ENCODE measurements around the gene C12orf50. TPM values are rescaled to one million over a fixed set of nuclear protein-coding genes. Genes with fewer than 3 reads are reported as not detected.

Gene C12orf50
- polyA plus RNA-seq, 1 donor from 2014 or later = 0.30 TPM

GRCh38 chr12:87985069-87985675, 44.0 kb downstream of the C12orf50 start:
- no peak for TF ChIP-seq RAD21 (conservative IDR thresholded peaks at IDR 0.05)
- TF ChIP-seq SMC3 (conservative IDR thresholded peaks at IDR 0.05; ENCODE audit: poor library complexity) = peak; percentile 13
- peak; percentile 74 for TF ChIP-seq POLR2AphosphoS5 (IDR thresholded peaks at IDR 0.05)
- TF ChIP-seq, protein P1, sequence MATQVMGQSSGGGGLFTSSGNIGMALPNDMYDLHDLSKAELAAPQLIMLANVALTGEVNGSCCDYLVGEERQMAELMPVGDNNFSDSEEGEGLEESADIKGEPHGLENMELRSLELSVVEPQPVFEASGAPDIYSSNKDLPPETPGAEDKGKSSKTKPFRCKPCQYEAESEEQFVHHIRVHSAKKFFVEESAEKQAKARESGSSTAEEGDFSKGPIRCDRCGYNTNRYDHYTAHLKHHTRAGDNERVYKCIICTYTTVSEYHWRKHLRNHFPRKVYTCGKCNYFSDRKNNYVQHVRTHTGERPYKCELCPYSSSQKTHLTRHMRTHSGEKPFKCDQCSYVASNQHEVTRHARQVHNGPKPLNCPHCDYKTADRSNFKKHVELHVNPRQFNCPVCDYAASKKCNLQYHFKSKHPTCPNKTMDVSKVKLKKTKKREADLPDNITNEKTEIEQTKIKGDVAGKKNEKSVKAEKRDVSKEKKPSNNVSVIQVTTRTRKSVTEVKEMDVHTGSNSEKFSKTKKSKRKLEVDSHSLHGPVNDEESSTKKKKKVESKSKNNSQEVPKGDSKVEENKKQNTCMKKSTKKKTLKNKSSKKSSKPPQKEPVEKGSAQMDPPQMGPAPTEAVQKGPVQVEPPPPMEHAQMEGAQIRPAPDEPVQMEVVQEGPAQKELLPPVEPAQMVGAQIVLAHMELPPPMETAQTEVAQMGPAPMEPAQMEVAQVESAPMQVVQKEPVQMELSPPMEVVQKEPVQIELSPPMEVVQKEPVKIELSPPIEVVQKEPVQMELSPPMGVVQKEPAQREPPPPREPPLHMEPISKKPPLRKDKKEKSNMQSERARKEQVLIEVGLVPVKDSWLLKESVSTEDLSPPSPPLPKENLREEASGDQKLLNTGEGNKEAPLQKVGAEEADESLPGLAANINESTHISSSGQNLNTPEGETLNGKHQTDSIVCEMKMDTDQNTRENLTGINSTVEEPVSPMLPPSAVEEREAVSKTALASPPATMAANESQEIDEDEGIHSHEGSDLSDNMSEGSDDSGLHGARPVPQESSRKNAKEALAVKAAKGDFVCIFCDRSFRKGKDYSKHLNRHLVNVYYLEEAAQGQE (IDR thresholded peaks at IDR 0.05; ENCODE audit: borderline replicate concordance) = no peak
- peak; percentile 99 for TF ChIP-seq EP300 (conservative IDR thresholded peaks at IDR 0.05; ENCODE audit: poor library complexity, severe bottlenecking)
- TF ChIP-seq CTCF (IDR thresholded peaks at IDR 0.05; ENCODE audit: poor library complexity, severe bottlenecking) = no peak
- no peak for TF ChIP-seq TAF1 (IDR thresholded peaks at IDR 0.05; ENCODE audit: low read depth)
- peak; percentile 46 for TF ChIP-seq MXI1 (conservative IDR thresholded peaks at IDR 0.05; ENCODE audit: poor library complexity, severe bottlenecking)
- Histone ChIP-seq H3K79me2 (replicated peaks; ENCODE audit: insufficient read depth, low read length) (no peaks in the 10 kb centered on the region), H3K36me3 (ENCODE audit: insufficient read depth, low read length) (no peaks in the 10 kb centered on the region), H2AFZ (ENCODE audit: low read depth, low read length) (no peak overlapping the region), H3K27ac (ENCODE audit: low read length) (peak overlapping the region; percentile 84), H3K9ac (ENCODE audit: low read length) (no peak overlapping the region), H3K9me2 (ENCODE audit: insufficient read depth, low read length) (no peaks in the 10 kb centered on the region), H3K9me3 (ENCODE audit: low read length) (no peaks in the 10 kb centered on the region), H3K27me3 (ENCODE audit: insufficient read depth, low read depth, low read length) (no peaks in the 10 kb centered on the region), H3K4me2 (ENCODE audit: low read length) (no peak overlapping the region), H3F3A (ENCODE audit: insufficient read depth, low read length, poor library complexity, severe bottlenecking) (no peaks in the 10 kb centered on the region), H4K20me1 (ENCODE audit: insufficient read depth) (no peaks in the 10 kb centered on the region), H3K4me3 (ENCODE audit: low read length) (no peak overlapping the region)

DNA sequence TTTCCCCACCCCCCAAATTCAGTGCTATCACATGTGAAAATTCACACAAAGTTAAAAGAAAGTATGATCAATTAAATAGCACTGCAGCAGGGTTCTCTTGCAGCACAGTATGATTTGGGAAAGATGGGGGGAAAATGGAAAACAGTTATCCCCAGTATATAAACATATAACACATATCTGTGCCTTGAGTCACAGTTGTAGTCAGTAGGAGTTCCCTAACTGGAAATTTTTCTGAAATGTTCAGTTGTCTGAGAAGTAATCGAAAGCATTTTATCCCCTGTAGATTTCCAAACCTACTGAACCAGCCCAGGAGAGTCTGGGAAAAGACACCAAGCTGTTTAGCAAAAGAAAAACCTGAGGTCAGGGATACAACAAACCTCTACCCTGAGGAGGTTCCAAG, 47.0 kb downstream of the C12orf50 start:
- no peaks in the 10 kb centered on the region for H4K20me1 ChIP-seq (ENCODE audit: insufficient read depth)
- H3K27ac ChIP-seq (ENCODE audit: low read length) = no peak overlapping the region
- H3K4me3 ChIP-seq (ENCODE audit: low read length) = no peak overlapping the region
- no peaks in the 10 kb centered on the region for H3K9me3 ChIP-seq (ENCODE audit: low read length)
- no peak overlapping the region for H2AFZ ChIP-seq (ENCODE audit: low read depth, low read length)
- no peak overlapping the region for H3K9ac ChIP-seq (ENCODE audit: low read length)
- no peaks in the 10 kb centered on the region for H3K9me2 ChIP-seq (ENCODE audit: insufficient read depth, low read length)
- H3K27me3 ChIP-seq (ENCODE audit: insufficient read depth, low read depth, low read length) = no peaks in the 10 kb centered on the region
- H3K36me3 ChIP-seq (ENCODE audit: insufficient read depth, low read length) = no peaks in the 10 kb centered on the region
- H3K79me2 ChIP-seq (replicated peaks; ENCODE audit: insufficient read depth, low read length) = no peaks in the 10 kb centered on the region
- no peak for TF ChIP-seq MXI1 (conservative IDR thresholded peaks at IDR 0.05; ENCODE audit: poor library complexity, severe bottlenecking)
- TF ChIP-seq RAD21 (conservative IDR thresholded peaks at IDR 0.05) = no peak
- no peak for TF ChIP-seq CTCF (IDR thresholded peaks at IDR 0.05; ENCODE audit: poor library complexity, severe bottlenecking)
- TF ChIP-seq TAF1 (IDR thresholded peaks at IDR 0.05; ENCODE audit: low read depth) = no peak
- TF ChIP-seq, protein P1 (IDR thresholded peaks at IDR 0.05; ENCODE audit: borderline replicate concordance) = no peak
- no peak for TF ChIP-seq EP300 (conservative IDR thresholded peaks at IDR 0.05; ENCODE audit: poor library complexity, severe bottlenecking)
- no peak for TF ChIP-seq POLR2AphosphoS5 (IDR thresholded peaks at IDR 0.05)
- no peak for TF ChIP-seq EZH2 (IDR thresholded peaks at IDR 0.05; ENCODE audit: borderline replicate concordance, insufficient read depth, low read length, poor library complexity, severe bottlenecking)
- TF ChIP-seq SMC3 (conservative IDR thresholded peaks at IDR 0.05; ENCODE audit: poor library complexity) = no peak
- H3K4me2 ChIP-seq (ENCODE audit: low read length) = no peak overlapping the region
- no peaks in the 10 kb centered on the region for H3F3A ChIP-seq (ENCODE audit: insufficient read depth, low read length, poor library complexity, severe bottlenecking)
